ENCODE measurements around the gene PDE5A.

- TF ChIP-seq ZNF621 (tag by site-specific recombination; IDR thresholded peaks at IDR 0.05) (no peak), CTCF (tag by site-specific recombination; IDR thresholded peaks at IDR 0.05) (no peak), ZNF549 (tag by site-specific recombination; IDR thresholded peaks at IDR 0.05) (no peak), ZNF37A (tag by site-specific recombination; IDR thresholded peaks at IDR 0.05) (no peak), YY1 (tag by site-specific recombination; IDR thresholded peaks at IDR 0.05) (no peak), ZNF24 (tag by site-specific recombination; IDR thresholded peaks at IDR 0.05) (no peak), ZSCAN30 (tag by site-specific recombination; IDR thresholded peaks at IDR 0.05) (no peak)
Measured at GRCh38 chr4:119529788-119530187, 98.8 kb downstream of the PDE5A start.

Measured in HEK293 (cell line).